HG03139 (cell line): Measurements from ENCODE around the gene PLXNA2.
A peak's percentile ranks its signal among the peaks of the same experiment; 100 is the strongest.

Experiments used
- ATAC-seq: cut with Tn5 transposase; IDR thresholded peaks from one replicate; pipeline ENCODE4 v1.9.1; 2021; ENCODE audit not compliant: unreplicated experiment

The PLXNA2 gene, protein sequence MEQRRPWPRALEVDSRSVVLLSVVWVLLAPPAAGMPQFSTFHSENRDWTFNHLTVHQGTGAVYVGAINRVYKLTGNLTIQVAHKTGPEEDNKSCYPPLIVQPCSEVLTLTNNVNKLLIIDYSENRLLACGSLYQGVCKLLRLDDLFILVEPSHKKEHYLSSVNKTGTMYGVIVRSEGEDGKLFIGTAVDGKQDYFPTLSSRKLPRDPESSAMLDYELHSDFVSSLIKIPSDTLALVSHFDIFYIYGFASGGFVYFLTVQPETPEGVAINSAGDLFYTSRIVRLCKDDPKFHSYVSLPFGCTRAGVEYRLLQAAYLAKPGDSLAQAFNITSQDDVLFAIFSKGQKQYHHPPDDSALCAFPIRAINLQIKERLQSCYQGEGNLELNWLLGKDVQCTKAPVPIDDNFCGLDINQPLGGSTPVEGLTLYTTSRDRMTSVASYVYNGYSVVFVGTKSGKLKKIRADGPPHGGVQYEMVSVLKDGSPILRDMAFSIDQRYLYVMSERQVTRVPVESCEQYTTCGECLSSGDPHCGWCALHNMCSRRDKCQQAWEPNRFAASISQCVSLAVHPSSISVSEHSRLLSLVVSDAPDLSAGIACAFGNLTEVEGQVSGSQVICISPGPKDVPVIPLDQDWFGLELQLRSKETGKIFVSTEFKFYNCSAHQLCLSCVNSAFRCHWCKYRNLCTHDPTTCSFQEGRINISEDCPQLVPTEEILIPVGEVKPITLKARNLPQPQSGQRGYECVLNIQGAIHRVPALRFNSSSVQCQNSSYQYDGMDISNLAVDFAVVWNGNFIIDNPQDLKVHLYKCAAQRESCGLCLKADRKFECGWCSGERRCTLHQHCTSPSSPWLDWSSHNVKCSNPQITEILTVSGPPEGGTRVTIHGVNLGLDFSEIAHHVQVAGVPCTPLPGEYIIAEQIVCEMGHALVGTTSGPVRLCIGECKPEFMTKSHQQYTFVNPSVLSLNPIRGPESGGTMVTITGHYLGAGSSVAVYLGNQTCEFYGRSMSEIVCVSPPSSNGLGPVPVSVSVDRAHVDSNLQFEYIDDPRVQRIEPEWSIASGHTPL (N-terminal part only)

GRCh38 chr1:208243967-208244916, at the start of gene PLXNA2:
TSS of gene PLXNA2 (minus strand) at chr1:208244384. CDS start at chr1:208217922, 26,462 bp downstream.
- ATAC-seq: peak; percentile 51

GRCh38 chr1:208292908-208293307, 48.7 kb upstream of the PLXNA2 start:
- ATAC-seq: no peak

DNA sequence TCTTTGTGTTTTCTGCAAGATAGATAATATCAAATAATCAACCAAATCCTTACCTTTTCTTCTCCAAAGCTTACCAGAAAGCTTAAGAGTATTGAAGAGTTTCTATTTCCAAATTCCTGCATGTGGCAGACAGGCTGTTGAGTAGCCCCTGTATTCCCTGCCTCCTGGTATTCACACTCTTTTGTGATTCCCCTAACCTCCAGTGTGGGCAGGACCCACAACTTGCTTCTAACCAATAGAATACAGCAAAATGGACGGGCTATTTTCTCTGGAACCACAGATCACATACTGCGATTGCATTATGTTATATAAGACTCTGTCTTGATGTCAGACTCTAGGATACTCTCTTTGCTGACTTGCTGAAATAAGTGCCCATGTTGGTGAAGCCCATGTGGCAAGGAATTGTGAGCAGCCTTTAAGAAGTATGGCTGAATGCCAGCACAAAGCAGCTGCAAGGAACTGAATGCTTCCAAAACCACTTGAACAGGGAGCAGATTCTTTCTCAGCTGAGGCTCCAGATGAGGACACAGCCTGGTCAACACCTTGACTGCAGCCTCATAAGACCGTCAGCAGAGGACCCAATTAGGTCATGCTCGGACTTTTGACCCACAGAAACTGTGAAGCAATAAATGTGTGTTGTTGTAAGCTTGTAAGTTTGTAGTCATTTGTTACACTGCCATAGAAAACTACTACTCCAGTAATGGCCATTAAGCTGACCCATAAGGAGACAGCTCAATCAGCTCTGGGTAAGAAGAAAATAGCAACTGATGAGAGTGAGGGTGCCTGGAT, 47.9 kb upstream of the PLXNA2 start:
- no peak for ATAC-seq

GRCh38 chr1:208291129-208291528, 46.9 kb upstream of the PLXNA2 start:
- no peak for ATAC-seq

- no peak for ATAC-seq
Observed at GRCh38 chr1:208289716-208290115, 45.5 kb upstream of the PLXNA2 start.

DNA sequence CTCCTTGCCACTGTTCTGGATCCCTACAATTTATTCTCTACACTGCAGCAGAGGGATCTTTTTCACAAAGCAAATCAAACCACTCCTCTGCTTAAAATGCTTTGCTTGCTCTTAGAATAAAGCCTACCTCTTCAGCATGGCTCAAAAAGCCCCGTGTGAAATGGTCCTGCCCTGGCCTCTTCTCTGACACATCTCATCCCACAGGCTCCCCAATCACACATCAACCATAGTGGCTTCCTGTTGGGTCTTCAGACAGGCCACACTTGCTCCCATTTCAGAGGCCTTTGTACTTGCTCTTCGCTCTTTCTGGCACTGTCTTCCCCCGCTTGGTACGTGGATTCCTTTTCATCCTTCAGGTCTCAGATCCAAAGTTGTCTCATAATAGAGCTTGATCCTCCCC, 44.3 kb upstream of the PLXNA2 start:
- ATAC-seq: no peak

GRCh38 chr1:208280681-208281450, 36.7 kb upstream of the PLXNA2 start:
- ATAC-seq: no peak

GRCh38 chr1:208279826-208280588, 35.8 kb upstream of the PLXNA2 start:
- no peak for ATAC-seq

GRCh38 chr1:208278638-208279037, 34.5 kb upstream of the PLXNA2 start:
- ATAC-seq: no peak

GRCh38 chr1:208276757-208277435, 32.7 kb upstream of the PLXNA2 start:
- ATAC-seq: no peak

DNA sequence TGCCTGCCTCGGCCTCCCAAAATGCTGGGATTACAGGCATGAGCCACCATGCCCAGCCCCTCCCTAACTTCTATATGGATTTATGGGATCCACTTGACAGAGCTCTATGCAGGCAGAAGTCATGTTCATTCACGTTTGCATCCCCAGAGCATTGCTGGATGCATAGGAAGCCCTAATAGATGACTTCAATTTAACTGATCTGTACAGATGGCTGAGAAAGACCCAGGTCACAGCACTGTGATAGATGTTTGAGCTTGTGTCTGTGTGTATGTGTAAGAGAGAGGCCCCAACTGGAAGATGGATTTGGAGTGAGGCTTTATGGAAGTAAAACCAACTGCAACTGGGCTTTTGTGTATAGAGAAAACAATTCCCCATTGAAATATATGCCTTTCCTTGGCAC, 30.9 kb upstream of the PLXNA2 start:
- ATAC-seq: no peak

DNA sequence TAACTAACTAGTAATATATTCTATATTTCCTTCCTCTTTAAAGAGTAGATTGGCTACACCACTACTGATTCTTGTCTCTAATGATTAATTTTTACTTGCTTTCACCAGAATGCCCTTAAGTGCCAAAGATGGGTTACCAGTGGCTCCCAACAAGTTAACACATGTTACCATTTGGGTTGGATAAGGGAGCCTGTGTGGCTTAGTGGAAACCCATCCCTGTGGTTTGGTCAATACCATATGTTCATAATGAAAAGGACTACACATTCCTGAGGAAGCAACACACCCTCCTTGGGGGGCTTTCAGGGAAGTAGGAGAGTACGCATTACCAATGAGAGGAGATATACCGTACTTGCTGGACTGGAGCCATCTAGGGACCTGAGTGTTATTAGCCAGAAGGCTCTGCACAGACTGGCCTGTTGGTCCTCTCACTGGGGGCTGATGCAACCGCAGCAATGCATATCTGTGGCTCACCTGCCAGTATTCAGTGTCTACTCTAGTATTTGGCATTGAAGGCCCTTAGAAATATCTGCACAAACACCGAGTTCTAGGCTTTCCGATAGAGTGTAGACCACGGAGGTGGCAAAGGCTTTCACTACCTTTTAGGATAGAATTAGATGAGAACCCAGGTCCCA, 29.3 kb upstream of the PLXNA2 start:
- ATAC-seq: no peak

DNA sequence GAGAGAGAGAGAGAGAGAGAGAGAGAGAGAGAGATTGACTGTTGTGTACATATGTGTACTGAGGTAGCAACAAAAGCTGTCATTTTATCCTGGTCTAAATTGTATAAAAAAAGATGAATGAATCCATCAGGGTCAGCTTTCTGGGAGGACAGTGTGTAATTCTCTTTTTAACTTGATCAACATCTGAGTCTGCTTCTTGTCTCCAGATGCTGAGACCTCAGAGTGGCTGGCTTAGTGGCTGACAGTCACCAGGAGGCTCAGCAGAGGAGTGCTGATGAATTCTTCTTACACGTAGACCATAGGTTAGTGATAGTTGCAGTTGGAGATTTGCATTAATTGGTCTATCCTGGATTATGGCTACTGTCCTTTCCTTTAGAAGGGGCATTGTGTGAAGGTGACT, 28.5 kb upstream of the PLXNA2 start:
- ATAC-seq: no peak

DNA sequence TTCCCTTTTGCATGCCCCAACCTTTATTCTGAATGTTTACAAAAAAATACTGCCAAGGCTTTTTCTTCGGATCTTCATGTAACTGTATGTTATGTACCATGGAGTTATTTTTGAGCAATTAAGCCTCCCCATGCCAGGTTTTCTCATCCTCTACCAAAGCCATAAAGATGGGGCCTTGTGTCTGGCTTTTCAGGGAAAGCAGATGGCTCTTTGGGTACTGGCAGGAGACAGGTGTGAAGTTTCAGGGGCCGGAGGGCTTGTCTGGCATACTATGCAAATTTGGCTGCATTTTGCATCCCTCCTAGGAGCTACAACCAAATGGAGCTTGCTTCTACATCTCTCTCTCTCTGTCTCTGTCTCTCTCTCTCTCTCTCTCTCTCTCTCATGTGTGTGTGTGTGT, 28.1 kb upstream of the PLXNA2 start:
- no peak for ATAC-seq

DNA sequence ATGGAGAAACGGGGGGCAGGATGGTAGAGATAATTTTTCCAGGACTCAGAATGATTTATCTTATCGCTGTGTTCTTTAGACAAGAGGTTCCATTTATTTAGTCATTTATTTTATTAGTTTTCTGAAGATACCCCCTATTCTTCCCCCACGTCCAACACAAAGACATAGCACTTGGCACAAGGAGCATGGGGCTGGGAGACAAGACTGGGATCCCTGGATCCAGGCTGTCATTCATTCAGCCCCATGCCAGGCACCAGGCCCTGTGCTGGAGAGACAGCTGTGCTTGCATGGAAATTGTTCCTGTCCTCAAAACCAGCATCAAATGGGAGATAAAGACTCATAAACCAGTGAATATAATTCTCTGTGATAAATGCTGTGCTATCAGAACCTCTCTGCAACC, 27.1 kb upstream of the PLXNA2 start:
- no peak for ATAC-seq

DNA sequence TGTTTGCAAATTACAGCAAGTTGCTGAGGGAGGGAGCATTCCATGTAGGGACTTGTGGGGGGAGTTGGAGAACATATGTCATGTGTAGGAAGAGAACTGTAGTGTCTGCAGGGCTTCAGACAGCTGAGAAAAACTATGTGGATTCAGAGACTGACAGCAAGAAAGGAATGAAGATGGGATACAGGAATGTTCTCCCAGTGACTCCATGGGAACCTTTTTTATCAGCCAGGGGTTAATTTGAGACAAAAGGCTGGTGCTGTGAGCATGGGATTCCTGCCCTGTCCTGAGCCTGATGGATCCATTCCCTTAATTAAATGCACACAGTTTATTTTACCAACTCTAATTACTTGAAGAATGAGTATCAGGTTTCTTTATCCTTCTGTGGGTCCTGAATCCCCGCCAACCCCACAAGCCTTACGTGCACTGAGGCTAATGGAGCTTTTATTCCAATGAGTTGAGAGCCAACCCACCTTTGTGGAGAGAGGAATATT, 26.5 kb upstream of the PLXNA2 start:
- no peak for ATAC-seq

DNA sequence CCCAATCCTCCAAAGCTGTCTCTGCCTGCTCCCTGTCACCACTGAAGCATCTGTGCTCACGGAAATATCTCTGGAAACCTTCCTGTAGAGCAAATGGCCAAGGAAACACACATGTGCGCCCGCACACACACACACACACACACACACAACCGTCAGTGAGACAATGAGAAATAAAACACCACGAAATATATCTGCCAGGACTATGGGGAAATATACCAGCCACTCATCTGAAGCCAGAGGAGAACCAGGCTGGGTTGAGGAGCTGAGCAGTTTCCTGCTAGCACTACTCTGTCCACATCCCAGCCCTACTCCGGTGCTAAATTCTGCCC, 25.1 kb upstream of the PLXNA2 start:
- no peak for ATAC-seq
